ENCODE data around the gene TMEM165. TPM values are rescaled to one million over a fixed set of nuclear protein-coding genes. Genes with fewer than 3 reads are reported as not detected.

Gene TMEM165
- total and polyA plus RNA-seq, 2 donors from 2014 or later, result 43.2 to 114 TPM

- no peak for TF ChIP-seq CTCF (IDR thresholded peaks at IDR 0.05; ENCODE audit: borderline replicate concordance, extremely low read depth, insufficient read depth)
- H3K4me3 ChIP-seq (ENCODE audit: low read length in 3 of 3), result no peak overlapping the region
- no peaks in the 10 kb centered on the region for H3K4me1 ChIP-seq (ENCODE audit: control insufficient read depth in 2 of 3, insufficient read depth in 2 of 3, low read depth in 1 of 3, low read length in 3 of 3)
- H3K9ac ChIP-seq (ENCODE audit: low read length in 3 of 3), result no peak overlapping the region
- H3K9me3 ChIP-seq (ENCODE audit: control insufficient read depth in 2 of 3, insufficient read depth in 1 of 3, low read length in 3 of 3), result no peaks in the 10 kb centered on the region
- peaks cover 0 to 8% (median 0%) of the 10 kb centered on the region in 3 donors for H3K36me3 ChIP-seq (ENCODE audit: control insufficient read depth in 2 of 3, insufficient read depth in 3 of 3, low read length in 3 of 3)
- intact Hi-C loops (cut with DNase I), result no loop called here
- FAIRE-seq, result no peak
- H3K27me3 ChIP-seq (ENCODE audit: control insufficient read depth, insufficient read depth, low read length), result no peaks in the 10 kb centered on the region
- DNase-seq, result no peak
- no peak overlapping the region for H3K27ac ChIP-seq (ENCODE audit: low read depth in 2 of 2, low read length in 2 of 2)
Observed at GRCh38 chr4:55458611-55459010, 62.9 kb downstream of the TMEM165 start.

- H3K27ac ChIP-seq (ENCODE audit: low read depth in 2 of 2, low read length in 2 of 2), result no peak overlapping the region
- H3K27me3 ChIP-seq (ENCODE audit: control insufficient read depth, insufficient read depth, low read length), result no peaks in the 10 kb centered on the region
- DNase-seq (no peak), FAIRE-seq (no peak)
- no peaks in the 10 kb centered on the region for H3K9me3 ChIP-seq (ENCODE audit: control insufficient read depth in 2 of 3, insufficient read depth in 1 of 3, low read length in 3 of 3)
- no peak overlapping the region for H3K9ac ChIP-seq (ENCODE audit: low read length in 3 of 3)
- no peak overlapping the region for H3K4me3 ChIP-seq (ENCODE audit: low read length in 3 of 3)
- peaks cover 0 to 10% (median 0%) of the 10 kb centered on the region in 3 donors for H3K36me3 ChIP-seq (ENCODE audit: control insufficient read depth in 2 of 3, insufficient read depth in 3 of 3, low read length in 3 of 3)
- intact Hi-C loops (cut with DNase I), result no loop called here
- TF ChIP-seq CTCF (IDR thresholded peaks at IDR 0.05; ENCODE audit: borderline replicate concordance, extremely low read depth, insufficient read depth), result no peak
- H3K4me1 ChIP-seq (ENCODE audit: control insufficient read depth in 2 of 3, insufficient read depth in 2 of 3, low read depth in 1 of 3, low read length in 3 of 3), result no peaks in the 10 kb centered on the region
Observed at GRCh38 chr4:55466001-55466400, 70.2 kb downstream of the TMEM165 start.

- H3K27ac ChIP-seq (ENCODE audit: low read depth in 2 of 2, low read length in 2 of 2), result no peak overlapping the region
- FAIRE-seq (no peak), DNase-seq (no peak)
- no peaks in the 10 kb centered on the region for H3K9me3 ChIP-seq (ENCODE audit: control insufficient read depth in 2 of 3, insufficient read depth in 1 of 3, low read length in 3 of 3)
- intact Hi-C loops (cut with DNase I), result no loop called here
- no peaks in the 10 kb centered on the region for H3K27me3 ChIP-seq (ENCODE audit: control insufficient read depth, insufficient read depth, low read length)
- H3K4me3 ChIP-seq (ENCODE audit: low read length in 3 of 3), result no peak overlapping the region
- H3K4me1 ChIP-seq (ENCODE audit: control insufficient read depth in 2 of 3, insufficient read depth in 2 of 3, low read depth in 1 of 3, low read length in 3 of 3), result no peaks in the 10 kb centered on the region
- no peak overlapping the region for H3K9ac ChIP-seq (ENCODE audit: low read length in 3 of 3)
- TF ChIP-seq CTCF (IDR thresholded peaks at IDR 0.05; ENCODE audit: borderline replicate concordance, extremely low read depth, insufficient read depth), result no peak
- H3K36me3 ChIP-seq (ENCODE audit: control insufficient read depth in 2 of 3, insufficient read depth in 3 of 3, low read length in 3 of 3), result peaks cover 0 to 6% (median 0%) of the 10 kb centered on the region in 3 donors
Observed at GRCh38 chr4:55468724-55469123, 73.0 kb downstream of the TMEM165 start.

GRCh38 chr4:55469979-55470378 lies 74.2 kb downstream of the TMEM165 start:
- Histone ChIP-seq H3K36me3 (ENCODE audit: control insufficient read depth in 2 of 3, insufficient read depth in 3 of 3, low read length in 3 of 3) (peaks cover 8 to 10% (median 10%) of the 10 kb centered on the region in 3 donors), H3K4me1 (ENCODE audit: control insufficient read depth in 2 of 3, insufficient read depth in 2 of 3, low read depth in 1 of 3, low read length in 3 of 3) (no peaks in the 10 kb centered on the region), H3K4me3 (ENCODE audit: low read length in 3 of 3) (no peak overlapping the region), H3K9ac (ENCODE audit: low read length in 3 of 3) (no peak overlapping the region), H3K27me3 (ENCODE audit: control insufficient read depth, insufficient read depth, low read length) (no peaks in the 10 kb centered on the region), H3K9me3 (ENCODE audit: control insufficient read depth in 2 of 3, insufficient read depth in 1 of 3, low read length in 3 of 3) (no peaks in the 10 kb centered on the region), H3K27ac (ENCODE audit: low read depth in 2 of 2, low read length in 2 of 2) (no peak overlapping the region)
- DNase-seq (no peak), FAIRE-seq (no peak)
- no peak for TF ChIP-seq CTCF (IDR thresholded peaks at IDR 0.05; ENCODE audit: borderline replicate concordance, extremely low read depth, insufficient read depth)
- intact Hi-C loops (cut with DNase I), result no loop called here
